T follicular helper cell (primary cell): ENCODE results near the gene CCK.
"Not testable (repeated sequence)": the region's sequence is repeated elsewhere in the genome, so short reads cannot be mapped to it uniquely, and the experiment has no call there.

Source experiments
- DNase-seq: peaks from one replicate; pipeline ENCODE4 v3.0.0-alpha.2; 2020; ENCODE audit warnings: low read depth
- total RNA-seq, 2 experiments: gene quantifications; one replicate each; lab custom pipeline; 2026; lab: John Stamatoyannopoulos, UW

The CCK gene, protein sequence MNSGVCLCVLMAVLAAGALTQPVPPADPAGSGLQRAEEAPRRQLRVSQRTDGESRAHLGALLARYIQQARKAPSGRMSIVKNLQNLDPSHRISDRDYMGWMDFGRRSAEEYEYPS
- 0 reads per million in 2 experiments for total RNA-seq

DNA sequence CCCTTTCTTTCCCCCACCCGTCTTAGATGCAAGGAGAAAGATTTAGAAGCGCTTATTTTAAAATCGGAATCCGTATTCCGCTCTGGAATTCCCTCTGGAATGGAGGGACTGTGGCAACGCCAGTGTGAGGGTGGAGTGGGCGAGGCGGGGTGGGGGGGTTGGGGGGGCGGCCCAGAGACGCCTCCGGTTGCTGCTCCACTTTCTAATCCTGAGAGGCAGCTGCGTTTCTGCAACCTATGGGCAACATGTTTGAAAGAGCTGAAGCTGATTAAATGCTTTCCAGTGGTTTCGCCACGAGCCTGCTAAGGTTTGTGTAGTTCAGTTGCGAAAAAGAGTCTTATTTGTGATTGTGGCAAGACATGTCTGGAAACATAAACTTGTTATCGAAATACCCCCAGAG lies at the start of gene CCK:
CCK (minus strand) TSS at position 101 of the 400 bp plus-strand sequence. CDS start 2,555 bp downstream, outside the sequence.
- no peak for DNase-seq

DNA sequence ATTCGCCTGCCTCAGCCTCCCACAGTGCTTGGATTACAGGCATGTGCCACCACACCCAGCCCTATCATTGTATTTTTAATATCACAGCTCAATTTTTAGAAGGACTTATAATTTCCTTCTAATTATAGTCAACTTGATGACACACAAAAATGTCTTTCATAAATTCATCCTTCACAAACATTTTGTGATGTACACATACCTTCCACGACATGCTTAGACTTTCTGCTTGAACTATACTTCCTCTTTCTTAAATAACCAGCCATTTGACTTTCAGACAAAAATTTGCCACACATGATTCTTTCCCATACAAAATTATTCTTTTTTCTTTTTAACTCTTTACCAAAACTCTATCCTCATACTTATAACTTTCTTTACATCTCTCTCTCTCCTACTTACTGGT lies 48.4 kb upstream of the CCK start:
- no peak for DNase-seq

DNA sequence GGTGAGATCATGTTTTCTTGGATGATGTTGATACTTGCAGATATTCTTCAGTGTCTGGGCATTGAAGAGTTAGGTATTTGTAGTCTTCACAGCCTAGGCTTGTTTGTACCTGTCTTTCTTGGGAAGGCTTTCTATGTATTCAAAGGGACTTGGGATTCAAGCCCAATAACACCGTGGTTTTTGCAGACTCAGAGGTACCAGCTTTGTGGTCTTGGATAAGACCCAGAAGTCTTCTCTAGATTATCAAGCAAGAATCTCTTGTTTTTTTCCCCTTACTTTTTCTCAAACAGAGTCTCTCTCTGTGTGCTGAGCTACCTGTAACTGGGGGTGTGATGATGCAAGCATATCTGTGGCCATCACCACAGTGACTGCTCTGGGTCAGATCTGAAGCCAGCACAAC lies 42.7 kb upstream of the CCK start:
- DNase-seq = no peak

DNA sequence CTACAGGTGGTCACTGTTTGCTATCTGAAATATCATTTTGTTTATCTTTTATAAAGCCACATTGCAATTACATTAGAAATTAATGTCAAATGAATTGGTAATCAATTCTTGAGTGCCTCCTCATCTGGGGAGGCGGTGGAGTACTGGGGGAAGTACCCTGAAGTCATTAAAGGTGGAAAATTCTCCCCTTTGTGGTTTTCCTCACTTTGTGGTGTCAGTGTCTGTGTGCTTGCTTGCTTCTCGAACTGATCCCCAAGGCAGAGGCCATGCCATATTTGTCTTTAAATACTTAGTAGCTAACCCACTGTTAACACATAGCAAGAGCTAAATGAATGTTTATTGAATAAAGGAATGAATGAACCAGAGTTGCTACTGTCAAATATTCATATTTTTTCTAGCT lies 40.5 kb upstream of the CCK start:
- DNase-seq = no peak

DNA sequence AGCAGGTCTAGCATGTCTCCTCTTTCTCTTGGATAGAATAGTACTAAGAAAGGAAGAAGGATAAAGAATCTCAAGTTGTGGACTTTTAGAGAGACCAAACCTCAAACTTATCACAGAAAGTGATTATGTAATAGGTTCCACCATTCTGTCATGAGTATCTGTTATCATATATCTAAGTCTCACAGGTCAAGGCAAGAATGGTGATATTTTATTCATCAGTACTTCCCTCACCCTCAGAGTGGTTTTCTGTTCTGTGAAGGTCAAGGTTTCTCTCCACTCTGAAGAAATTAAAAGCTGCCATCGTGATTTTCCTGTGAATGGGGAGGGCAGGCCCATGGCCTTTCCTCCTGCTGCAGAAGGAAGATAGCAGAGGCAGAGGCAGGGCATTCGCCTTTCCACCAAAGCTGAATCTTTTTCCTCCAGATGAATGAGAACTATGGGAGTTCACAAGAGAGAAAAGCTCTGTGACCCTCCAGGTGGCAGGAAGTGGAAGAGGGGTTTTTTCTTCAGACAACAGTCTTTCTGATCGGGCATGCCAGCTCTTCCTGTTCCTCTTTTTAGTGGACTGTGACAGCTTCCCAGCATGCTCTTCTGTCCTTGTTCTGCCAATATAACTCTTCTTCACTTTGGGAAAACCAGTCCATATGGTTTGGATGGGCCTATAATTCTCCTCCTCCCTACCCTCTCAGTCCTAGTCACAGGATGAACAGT lies 37.1 kb upstream of the CCK start:
- no peak for DNase-seq

DNA sequence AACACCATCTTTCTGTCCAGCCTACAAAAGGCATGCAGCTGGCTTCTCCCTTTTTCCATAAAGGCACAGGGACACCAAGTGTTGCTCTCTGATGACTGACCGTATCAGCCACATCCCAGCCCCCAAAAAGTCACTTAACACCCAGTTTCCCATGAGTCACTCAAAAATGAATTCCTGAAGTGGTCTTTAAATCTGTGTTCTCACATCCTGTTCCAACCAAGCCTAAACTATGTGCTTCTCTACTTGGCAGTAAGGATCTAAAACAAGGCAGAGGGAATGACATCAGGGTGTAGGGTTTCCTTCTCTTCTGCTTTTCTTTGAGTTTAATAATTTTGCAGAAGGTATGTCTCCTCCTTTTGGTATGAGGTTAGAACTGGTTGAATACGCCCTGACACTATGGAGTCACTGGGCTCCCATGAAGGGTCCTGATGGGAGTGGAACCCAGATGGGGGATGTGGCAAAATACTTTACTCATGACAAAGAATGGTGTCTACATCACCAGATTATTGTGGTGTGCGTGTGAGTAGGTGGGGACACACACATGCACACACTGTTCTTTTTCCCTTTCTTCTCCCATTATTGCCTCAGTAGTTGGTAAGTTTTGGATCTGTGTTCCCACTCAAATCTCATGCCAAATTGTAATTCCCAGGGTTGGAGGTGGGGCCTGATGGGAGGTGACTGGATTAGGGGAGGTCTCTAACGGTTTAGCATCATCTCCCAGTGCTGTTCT lies 35.6 kb upstream of the CCK start:
- DNase-seq = no peak

DNA sequence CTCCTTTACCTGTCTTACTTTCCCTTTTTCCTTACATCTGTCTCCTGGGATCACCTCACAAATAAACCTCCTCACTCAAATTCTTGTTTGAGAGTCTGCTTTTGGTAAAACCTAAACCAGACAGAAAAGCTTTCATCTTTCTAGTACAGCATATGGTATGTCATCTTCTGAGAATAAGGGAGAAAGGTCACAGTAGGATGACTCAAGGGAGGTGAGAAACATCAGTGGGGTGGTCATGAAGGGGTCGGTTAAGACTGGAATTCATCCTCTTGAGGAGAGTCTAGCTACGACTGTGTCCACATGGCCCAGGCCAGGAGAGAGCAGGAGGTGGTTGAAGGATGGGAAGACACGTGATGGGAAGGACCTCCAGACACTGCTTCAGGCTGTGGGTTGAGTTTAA lies 34.8 kb upstream of the CCK start:
- DNase-seq = no peak

DNA sequence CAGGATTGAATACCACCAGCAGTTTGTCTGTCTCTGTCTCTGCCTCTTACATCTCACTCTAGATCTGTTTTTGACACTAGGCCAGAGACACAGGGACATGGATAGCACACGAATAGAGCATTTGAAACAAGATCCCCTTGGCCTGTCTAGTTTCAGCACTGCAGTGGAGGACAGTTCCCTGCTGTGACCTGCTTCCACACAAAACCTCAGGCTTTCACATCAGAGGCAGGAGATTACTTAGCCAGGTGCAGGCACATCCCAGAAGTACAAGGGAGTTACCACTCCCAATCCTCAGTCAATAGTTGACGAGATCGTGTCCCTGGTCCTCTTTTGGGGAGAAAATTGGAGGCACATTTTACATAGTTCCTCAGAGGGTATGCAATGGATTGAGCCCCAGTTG lies 34.0 kb upstream of the CCK start:
- DNase-seq = no peak

DNA sequence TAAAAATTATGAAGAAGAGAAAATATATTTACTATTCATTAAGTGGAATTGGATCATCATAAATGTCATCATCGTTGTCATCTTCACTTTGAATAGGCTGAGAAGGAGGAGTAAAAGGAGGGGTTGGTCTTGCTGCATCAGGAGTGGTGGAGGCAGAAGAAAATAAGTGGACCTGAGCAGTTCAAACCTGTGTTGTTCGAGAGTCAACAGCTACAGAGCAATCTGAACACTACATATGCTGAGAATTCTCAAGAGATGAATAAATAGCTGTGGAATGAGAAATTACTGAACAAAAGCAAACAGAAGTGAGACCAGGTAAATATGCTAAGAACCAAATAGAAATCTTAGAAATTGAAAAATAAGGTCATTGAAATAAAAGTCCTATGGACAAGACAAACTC lies 32.3 kb upstream of the CCK start:
- no peak for DNase-seq

DNA sequence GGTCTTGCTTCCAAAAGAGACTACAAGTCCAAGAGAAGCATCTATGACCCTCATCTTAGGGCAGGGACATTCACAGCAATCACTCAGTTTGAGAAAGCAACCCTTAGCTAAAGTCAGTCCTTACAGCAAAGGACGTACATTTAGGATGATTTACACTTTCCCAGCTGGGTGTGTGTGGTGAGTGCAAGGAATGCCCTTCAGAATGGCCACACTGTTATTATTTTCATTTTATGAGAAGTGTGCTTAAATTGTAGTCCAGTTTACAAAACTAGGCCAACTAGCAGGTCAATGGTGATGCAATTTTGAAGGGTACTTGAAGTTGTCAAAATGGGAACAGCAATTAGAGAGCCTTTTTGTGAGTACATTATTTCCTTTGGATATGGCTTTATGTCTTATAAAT lies 26.0 kb upstream of the CCK start:
- no peak for DNase-seq

DNA sequence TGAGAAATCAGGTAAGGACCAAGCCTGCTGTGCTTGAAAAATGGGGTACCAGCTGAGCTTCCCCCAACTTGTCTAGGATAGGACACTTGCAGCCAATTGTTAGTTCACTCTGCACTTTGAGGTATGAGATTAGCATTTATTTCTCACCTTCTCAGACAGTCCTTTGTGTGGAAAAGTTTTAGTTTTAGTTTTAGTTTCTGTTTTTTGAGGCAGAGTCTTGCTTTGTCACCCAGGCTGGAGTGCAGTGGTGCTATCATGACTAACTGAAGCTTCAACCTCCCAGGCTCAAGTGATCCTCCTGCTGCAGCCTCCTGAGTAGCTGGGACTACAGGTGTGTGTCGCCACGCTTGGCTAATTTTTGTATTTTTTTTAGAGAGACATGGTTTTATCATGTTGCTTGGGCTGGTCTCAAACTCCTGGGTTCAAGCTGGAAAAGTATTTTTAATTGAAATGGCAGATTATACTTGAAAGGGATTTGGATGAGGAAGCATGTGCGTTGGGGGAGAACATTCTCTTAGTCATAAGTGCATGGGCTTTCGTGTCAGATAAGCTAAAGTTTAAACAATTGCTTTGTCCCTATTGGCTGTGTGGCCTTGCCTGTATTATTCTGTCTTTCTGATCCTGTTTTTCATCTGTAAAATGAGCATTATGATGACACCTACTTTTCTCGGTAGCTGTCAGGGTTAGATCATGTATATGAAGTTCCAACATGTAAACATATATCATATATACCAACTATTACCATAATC lies 25.2 kb upstream of the CCK start:
- no peak for DNase-seq

DNA sequence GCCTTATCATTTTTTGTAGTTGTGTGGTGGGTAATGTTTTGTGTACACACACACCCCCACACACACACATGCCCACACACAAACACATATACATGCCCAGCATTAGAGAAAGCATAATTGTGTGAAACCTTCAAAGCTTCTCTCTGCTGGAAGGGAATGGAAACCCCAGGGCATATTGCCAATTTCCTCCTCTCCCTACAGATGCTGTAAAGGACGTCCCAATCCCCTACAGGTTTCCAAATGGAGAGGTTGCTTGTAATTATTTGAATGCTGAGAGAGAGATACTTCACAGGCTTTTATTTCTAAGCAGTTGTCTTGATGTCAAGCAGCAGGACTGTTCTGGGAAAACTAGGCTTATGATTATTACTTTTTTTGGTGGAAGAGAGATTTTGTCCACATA lies 23.0 kb upstream of the CCK start:
- no peak for DNase-seq

DNA sequence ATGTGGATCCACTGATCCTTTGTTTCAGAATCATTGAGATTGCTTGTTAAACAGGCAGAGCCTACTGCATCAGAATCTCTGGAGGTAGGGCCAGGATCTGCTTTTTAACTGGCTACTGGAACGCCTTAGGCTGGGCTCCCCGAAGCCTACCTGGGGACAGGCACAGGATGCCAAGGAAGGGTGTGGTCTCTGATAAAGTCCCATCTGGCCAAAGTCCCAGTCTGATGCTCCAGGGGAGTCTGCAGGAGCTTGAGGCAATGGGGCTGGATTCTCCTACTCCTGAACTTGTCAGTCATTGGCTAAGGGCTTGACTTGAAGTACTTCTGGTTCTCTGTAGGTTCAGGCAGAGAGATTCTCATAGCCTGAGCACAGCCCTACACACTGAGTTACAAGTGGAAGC lies 22.4 kb upstream of the CCK start:
- no peak for DNase-seq

DNA sequence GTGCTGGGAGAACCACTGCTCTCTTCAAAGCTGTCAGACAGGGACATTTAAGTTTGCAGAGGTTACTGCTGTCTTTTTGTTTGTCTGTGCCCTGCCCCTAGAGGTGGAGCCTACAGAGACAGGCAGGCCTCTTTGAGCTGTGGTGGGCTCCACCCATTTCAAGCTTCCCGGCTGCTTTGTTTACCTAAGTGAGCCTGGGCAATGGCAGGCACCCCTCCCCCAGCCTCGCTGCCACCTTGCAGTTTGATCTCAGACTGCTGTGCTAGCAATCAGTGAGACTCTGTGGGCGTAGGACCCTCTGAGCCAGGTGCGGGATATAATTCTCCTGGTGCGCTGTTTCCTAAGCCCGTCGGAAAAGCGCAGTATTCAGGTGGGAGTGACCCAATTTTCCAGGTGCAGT lies 21.4 kb upstream of the CCK start:
- not testable (repeated sequence) for DNase-seq

DNA sequence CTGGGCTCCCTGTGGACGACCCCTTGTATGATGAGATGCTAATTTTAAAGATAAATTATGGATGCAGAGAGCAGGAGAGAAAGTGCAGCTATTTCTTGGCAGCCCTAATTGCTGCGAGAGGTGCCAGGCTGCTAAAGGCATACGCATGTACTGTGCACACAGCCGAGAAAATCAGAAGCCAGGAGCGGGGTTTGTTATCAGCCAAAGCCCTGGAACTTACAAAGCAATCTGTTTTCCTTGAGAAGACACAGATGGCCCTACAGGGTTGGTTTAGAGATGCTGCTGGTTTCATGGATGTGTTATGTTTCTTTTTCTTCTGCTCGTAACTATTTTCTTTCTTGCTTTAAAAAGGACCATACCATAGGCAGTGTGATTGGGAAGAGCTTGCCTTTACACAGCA lies 11.7 kb upstream of the CCK start:
- DNase-seq = no peak

DNA sequence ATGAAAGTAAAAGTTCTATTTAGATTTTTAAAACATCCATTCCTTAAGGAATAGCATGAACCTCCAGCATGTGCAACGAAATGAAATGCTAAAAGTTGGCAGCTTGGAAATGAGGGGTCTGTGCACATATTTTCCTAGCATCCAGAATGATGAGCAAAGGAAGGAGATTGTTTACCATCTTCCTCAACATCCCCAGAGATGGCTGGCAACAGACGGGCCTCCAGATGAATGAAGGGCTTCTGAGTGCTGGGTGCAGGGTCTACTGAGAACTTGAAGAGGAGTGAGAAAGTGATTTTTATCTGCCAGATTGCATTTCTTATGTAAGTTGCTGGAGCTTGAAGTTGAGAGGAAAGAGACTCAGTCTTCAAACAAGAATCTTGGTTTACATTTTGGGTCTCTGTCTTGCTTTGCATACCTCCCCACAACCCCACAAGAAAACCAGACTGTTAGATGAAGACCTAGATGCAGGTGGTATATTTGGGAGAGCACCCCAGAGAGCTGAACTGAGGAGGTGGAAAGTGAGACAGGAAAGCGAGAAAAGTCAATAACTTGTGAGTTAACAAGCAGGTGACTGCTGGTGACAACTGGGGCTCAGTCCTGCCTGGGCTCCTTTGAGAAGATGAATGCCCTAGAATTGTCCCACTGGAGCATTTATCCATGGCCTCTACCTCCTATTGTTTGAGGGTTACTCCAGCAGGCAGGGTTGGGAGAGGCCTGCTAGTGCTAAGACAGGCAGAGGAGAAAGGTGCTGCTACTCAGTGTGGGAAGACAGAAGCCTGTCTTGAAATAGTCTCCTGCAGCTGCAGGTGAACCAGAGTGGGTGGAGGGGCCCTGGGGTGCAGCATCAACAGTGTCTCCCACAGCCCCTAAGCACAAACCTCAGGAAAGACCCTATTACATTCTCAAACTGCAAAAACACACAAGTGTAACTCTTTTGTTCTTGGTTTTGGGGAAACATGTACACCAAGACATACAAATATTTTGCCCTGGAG lies 10.5 kb upstream of the CCK start:
- no peak for DNase-seq

DNA sequence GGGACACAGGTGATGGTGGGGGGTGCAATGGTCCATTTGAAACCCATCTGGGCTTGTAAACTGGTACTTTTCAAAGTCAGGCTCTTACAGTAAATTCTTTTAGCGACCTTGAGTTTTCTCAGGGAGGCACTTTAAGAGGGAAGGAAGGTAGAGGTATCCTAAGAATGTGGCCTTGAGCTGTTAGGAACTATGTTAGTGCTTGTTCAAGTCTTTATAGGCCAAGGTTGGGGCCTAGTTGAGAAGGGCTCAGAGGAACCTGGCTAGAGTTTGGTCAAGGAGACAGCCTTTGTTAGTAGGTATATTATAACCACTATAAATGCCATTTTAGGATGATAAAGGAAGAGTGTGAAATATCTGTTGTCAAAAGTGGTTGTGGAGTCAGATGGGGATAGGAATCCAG lies 9.2 kb upstream of the CCK start:
- DNase-seq = no peak

DNA sequence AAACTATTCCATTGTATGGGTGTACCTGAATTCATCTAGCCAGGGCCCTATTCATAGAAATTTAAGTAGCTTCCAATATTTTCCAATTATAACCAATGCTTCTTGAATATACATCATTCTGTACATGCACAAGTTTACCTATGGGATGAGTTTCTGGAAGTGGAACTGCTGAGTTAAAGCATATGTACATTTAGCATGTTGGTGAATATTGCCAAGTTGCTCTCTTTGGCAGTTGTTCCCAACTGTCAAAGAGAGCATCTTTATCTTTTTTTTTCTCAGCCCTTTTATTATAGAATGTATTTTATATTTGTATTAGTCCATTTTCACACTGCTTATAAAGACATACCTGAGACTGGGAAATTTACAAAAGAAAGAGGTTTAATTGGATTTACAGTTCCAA lies 8.3 kb upstream of the CCK start:
- DNase-seq = no peak

DNA sequence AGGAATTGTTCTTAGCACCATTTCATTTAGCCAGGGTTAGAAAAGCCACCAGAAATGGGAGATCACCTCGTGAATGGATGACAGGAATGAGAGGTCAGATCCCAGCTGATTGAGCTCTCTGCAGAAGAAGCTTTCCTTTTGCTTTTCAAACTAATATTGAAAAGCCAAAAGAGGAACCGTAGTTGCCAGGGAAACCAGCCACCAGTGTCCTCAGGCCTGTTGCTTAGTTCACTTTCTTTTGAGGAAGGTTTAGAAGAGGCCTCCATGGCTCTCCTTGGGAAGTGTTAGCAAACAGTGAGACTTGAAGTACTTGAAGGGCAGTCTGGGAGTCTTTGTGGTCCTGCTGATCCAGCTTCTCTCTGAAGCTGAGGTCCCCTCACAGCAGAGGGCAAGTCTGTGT lies 7.4 kb upstream of the CCK start:
- no peak for DNase-seq

DNA sequence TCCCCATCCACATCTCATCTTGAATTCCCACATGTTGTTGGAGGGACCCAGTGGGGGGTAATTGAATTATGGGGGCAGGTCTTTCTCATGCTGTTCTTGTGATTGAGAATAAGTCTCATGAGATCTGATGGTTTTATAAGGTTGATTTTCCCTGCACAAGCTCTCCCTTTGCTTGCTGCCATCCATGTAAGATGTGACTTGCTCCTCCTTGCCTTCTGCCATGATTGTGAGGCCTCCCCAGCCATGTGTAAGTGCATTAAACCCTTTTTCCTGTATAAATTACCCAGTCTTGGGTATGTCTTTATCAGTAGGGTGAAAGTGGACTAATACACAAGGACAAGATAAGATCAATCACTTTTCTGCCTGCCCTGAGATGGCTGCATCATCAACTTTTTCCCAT lies 5.8 kb upstream of the CCK start:
- no peak for DNase-seq

DNA sequence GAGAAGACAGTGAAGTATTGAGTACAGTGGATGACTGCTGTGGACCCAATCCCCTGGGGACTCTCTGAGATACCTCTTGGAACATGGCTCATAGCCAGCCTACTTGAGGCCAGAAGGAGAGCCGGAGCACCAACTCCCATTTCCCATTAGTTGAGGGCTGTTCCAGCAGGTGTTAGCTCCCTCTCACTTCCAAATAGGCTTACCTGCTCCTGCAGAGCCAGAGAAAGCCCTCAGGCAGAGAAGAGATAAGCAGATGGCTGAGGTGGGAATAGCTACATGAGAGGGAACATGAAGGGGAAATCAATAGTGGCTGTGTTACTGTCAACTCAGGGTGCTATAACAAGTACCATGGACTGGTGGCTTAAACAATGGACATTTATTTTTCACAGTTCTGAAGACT lies 4.6 kb upstream of the CCK start:
- DNase-seq = no peak

DNA sequence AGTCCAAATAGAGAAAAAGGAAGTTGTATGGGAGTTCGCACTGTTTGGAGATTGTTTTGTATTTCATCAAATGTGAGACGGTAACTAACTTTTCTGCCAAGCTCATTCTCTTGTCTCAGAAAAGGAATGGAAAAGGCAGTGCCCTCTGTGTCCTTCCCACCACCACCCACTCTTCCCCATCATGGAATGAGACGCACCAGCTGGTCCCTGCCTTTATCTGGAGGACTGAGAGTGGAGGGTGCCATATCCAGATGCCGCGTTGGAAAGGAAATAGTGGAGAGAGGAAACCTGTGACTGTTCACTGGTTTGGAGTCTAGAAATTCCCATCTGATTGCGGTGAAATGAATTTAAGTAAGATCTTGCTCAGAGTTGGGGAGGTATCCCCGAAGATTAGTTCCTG lies 3.7 kb upstream of the CCK start:
- DNase-seq = no peak
